GM18858 (cell line): ENCODE measurements around the gene MEAK7.

Source experiments
- ATAC-seq: cut with Tn5 transposase; IDR thresholded peaks from one replicate; pipeline ENCODE4 v1.9.1; 2021; ENCODE audit not compliant: unreplicated experiment

The MEAK7 gene

DNA sequence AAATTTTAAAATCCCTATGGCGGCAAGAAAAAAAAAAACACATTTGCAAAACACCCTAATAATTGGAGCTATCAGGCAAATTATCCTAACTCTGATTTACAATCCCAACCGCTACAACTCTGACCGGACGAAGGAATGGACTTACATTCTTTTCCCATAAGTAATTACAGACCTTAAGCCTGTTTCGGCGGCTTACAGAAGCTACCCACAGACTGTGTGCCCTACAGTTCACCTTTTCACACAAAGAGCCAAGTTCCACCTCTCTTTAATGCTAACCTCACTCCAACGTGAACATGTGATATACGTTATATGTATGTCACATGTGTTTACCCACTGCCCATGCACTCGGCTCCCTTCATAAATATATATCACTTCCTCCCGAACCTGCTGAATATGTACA, 8.7 kb upstream of the MEAK7 start:
- no peak for ATAC-seq

DNA sequence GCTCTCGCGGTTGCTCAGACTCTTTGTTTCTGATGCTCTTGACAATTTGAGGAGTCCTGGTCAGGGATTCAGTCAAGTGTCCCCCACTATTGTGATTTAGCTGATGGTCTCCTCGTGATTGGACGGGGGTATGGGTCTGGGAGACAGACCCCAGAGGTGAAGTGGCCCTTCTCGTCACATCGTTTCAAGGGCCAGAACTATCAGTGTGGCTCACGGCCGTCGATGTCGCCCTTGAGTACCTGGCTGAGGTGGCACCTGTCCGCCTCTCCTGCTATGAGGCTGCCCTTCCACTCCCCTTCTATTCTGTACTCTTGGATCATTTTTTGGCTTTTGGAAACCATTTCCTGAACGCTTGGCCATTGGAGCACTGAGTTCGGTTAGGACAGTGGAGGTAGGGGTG, 7.4 kb upstream of the MEAK7 start:
- ATAC-seq: no peak

DNA sequence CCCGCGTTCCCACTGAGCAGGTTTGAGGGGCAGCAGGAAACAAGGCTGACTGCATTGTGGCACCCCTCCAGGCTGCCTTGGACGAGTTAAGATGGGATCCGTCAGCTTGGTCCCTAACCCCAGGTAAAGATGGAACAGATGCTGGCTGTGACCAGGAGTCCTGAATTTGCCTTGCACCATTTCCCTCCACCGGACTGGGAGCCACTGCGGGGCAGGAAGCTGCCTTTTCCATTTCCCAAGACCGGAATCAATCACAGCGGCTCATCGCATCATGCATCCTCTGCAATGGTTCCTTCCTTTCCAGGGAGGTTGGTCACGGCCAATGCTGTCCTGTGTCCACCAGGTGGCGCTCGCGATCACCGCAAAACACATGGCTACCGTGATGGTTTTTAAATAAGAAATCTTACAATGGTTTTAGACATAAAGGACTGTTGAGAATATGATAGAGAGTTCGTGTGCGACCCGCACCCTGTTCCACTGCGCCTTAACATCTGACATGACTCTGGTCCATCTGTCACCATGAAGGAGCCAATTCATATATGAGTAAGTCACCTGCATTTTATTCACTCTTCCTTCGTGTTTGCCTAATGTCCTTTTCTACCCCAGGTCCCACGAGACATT, 6.8 kb upstream of the MEAK7 start:
- no peak for ATAC-seq

DNA sequence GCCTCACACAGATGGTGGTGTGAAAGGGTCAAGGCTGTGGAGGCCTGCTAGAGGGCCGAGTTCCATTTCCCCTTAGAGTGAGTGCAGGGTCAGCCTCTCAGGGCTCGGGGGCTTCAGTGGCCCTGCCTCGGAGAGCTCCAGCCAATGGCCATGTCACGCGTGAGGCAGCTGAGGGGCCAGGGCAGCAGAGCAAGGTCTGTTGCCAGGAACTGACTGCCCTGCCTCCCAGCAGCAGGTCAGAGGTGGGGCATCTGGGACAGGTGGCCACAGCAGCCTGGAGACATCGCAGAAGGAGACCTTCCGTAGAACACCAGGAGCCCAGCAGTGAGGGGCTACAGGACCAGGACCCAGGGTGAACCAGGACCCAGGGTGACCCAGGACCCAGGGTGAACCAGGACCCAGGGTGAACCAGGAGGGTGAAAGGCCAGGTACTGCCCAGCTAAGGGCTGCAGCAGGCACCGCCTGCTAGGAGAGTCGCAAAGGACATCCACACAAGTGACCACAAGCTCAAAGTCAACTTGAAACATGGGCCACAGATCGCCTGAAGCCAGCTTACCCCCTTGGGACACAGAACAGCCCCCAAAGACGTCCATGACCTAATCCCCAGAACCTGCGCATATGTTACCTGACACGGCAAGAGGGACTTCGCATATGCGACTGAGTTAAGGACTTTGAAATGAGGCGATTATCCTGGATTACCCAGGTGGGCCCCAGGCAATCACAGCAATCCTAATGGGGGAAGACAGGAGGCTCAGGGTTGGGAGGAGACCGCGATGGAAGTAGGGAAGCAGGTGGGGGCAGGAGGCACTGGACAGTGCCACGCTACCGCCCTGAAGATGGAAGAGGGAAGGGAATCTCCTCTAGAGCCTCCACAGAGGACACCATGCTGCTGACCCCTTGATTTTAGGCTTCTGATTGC, 4.8 kb upstream of the MEAK7 start:
- no peak for ATAC-seq

DNA sequence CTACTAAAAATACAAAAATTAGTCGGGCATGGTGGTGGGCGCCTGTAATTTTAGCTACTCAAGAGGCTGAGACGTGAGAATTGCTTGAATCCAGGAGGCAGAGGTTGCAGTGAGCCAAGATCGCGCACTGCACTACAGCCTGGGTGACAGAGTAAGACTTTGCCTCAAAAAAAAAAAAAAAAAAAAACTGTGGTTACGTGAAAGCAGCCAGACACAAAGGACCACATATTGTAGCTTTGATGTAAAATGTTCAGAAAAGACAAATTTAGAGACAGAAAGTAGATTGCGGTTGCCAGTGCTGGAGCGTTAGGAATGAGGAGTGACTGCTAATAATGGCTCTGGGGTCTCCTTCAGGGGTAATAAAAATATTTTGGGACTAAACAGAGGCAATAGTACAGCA, 4.0 kb upstream of the MEAK7 start:
- ATAC-seq: no peak

DNA sequence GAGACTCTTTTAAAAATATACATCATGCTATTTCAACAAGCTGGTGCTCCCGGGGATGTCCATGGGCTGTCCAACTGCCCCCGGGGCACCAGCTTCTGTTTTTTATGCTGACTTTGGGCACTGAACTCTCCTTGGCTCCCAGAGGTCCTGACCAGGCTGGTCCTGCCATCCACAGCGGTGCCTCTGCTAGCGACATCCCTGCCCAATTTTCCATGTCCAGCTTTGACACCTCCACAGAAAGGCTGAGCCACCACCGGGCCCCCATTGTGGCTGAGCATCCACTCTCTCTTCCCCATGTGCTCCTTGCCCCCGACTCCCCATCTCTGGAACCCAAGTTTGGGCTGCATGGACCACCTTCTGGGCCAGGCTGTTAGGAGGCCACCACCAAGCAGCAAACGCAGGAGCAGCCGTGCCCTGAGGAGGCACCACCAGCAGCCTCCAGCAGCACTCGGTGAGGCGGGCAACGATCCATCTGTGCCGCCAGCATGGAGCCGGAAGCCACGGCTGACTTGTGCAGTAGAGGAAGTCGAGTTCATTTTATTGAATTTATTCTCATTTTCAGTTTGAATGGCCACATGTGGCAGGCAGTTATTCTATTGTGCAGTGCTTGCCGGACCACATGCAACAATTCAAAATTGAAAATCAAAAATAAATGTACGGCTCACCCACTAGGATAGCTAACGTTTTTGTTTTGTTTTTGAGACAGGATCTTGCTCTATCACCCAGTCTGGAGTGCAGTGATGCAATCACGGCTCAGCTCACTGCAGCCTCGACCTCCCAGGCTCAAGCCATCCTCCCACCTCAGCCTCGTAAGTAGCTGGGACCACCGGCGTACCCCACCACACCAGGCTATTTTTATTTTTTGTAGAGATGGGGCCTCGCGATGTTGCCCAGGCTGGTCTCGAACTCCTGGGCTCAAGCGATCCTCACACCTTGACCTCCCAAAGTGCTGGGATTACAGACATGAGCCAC, 2.8 kb upstream of the MEAK7 start:
- ATAC-seq: no peak

DNA sequence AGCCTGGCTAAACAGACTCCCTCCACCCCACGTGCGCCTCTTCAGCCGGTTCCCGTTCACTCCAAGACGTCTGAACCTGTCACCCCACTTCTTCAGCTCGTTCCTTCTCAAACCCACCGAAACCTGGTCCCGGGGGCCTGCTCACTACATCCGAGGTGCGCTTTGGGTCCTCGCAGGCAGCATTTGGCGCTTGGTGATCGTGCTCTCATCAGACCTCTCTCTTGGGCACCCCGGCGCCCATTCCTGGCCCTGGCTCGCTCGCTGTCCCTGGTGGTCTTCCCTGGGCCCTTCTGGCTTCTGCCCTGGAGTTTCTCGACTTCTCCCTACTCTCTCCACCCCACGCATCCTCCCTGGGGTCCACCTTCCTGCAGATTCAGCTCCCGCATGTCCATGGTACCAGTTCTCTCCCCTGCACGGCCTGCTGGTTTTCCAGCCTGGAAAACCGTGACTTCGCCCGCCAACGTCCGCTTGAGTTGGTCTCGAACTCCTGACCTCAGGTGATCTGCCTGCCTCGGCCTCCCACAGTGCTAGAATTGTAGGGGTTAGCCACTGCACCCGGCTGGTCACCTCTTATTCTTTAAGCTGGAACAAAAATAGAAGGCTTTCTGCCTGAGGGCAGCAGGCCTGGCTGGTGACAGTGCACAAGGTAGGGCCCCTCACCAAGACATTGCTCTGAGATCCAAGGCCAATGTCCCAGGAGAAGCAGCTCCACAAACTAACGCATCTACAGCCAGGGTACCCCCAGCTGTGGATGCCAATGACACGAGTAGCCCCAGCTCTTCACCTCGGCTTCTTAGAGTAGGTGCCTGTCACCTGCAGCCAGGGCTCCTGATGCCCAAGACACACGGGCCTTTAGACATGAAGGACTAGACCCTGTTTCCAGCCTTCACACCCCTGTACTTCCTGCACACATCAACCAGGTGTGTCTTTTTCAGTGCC, 1.1 kb upstream of the MEAK7 start:
- ATAC-seq: no peak

DNA sequence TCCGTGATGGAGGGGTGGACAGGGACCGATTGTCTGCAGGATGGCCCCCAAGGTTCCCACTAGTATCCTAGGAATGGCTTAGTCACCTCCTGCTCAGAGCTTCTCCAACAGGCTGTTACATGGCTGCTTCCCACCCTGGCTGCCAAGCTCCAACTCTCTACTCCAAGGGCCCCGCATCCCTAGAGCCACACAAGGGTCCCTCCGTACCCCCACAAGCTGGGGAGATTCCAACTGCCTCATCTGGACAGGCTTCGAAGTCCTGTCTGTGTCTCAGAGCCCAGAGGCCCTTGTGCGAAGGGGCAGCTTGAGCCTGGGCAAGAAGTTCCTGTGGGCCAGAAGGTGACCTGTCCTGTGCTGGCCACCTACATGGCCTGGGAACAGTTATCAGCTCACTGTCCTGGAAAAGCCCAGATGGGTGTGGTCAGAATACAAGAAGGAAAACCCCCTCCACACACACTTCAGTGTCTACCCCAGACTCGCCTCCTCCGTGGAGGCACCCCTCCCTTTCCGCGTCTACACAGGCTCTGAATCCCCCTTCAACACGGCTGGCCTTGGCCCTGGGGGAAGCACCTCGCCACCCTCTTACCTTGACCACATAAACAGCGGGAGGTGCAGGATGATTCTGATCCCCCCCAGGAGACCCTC, 586 bp downstream of the MEAK7 start:
- no peak for ATAC-seq

DNA sequence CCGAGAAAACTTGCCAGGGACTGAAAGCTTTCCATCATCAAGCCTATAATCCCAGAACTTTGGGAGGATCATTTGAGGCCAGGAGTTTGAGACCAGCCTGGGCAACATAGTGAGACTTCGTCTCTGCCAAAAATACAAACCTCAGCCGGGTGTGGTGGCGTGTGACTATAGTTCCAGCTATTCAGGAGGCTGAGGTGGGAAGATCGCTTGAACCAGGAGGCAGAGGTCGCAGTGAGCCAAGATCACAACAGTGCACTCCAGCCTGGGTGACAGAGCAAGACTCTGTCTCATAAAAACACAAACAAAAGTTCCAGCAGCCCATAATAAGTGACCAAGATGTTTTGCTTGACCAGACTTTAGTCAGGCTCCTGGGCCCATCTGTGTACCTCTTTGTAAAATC, 1.9 kb downstream of the MEAK7 start:
- no peak for ATAC-seq

DNA sequence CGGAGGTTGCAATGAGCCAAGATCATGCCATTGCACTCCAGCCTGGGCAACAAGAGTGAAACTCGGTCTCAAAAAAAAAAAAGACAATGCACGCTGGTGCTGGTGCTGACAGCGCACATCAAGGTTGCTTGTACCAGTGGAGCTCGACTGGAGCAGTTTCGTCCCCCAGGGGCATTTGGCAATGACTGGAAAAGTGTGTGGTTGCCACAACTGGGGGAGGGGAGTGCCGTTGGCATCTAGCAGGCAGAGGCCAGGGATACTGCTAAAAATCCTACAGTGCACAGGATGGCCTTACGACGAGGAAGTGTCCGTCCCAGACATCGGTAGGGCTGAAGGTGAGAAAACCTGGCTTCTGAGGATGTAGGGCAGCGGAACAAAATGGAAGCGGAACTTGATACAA, 2.4 kb downstream of the MEAK7 start:
- no peak for ATAC-seq

DNA sequence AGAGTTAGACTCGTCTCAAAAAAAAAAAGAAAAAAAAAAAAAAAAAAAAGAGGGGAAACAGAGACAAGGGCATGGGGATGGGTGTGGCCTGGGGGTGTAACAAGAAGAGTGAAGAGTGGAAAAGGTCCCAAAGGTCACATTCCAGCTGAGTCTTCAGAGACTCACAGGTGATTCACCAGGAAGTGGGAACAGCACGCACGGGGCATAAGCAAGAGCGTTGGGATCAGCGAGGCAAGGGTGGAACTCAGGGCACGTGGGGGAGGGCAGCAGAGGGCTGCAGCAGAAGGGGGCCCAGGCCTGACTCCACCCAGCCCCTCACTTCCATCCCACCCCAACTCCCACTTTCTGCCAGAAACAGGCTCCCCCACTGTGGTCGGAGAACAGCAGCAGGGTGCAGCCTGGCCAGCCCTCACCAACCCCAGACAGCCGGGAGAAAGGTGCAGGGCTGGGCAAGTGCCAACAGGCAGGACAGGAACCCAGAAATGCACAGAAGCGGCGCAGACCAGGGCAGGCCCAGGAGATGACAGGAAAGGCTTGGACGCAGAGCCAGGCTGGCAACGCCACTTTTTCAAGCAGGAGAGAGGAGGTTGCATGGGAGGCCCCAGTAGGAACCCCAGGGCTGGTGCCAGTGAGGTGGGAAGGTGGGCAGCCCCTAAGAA, 3.3 kb downstream of the MEAK7 start:
- ATAC-seq: no peak

DNA sequence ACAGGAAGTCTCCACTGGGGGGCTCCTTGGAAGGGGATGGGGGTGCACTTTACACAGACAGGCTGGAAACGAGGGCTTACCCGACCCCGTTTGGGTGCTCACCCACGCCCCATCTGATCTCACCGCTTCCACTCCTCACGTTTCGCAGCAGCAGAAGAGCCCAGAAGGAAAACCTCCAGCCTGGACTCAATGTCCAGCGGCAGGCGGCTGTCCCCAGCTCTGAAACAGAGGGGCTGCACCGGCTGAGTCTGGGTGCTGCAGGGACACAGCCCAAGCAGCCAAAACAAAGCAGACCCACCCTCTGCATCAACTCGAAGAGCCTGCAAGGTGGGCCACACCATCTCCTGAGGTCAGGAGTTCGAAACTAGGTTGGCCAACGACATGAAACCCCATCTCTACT, 3.9 kb downstream of the MEAK7 start:
- ATAC-seq: no peak

DNA sequence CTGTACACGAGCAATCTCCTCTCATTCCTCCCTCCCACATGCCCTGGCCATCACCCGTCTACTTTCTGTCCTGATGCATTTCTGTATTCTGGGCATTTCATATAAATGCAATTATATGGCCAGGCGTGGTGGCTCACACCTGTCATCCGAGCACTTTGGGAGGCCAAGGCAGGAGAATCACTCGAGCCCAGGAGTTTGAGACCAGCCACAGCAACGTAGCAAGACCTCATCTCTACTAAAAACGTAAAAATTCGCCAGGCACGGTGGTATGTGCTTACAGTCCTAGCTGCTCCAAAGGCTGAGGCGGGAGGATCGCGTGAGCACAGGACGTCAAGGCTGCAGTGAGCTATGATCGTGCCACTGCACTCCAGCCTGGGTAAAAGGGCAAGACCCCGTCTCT, 4.8 kb downstream of the MEAK7 start:
- no peak for ATAC-seq

DNA sequence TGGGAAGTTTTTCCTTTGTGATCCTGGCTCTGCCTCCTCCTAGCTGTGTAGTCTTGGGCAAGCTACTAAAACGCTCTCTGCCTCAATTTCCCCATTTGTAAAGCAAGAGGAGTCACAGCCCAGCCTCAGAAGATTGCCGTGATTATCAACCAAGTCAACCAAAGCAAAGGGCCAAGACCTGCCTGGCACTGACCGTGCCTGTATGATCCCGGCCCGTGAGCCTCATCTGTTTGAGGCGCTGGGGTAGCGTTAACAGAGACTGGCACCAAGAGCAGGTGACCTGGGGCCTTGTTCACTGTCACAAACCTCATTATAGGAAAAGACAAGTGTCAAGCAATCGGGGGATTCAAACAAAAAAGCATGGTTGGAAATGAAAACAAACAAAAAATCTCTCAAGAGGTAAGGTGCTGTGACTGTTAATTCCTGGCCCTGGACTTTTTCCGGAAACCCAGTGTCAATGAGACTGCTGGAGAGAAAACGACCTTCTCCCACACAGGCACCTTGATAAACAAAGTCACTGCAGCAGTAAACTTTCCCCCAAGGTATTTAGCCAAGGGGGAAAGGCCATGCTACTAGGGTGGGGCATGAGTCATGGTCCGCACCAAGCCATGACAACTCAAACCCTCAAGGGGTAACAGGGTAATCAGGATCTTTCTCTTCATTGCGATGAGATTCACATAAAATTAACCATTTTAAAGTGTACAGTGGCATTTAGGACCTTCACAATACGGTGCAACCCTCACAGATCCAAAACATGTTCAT, 5.4 kb downstream of the MEAK7 start:
- ATAC-seq: no peak

DNA sequence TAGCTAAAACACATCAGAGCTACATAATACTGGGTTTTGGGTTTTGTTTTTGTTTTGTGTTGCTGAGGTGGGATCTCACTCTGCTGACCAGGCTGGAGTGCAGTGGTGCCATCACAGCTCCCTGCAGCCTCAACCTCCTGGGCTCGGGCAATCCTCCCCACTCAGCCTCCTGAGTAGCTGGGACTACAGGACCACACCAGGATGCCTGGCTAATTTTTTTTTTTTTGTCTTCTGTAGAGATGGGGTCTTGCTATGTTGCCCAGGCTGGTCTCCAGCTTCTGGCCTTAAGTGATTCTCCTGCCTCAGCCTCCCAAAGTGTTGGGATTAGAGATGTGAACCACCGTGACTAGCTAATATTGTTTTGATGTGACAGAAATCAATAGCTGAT, 6.2 kb downstream of the MEAK7 start:
- no peak for ATAC-seq

DNA sequence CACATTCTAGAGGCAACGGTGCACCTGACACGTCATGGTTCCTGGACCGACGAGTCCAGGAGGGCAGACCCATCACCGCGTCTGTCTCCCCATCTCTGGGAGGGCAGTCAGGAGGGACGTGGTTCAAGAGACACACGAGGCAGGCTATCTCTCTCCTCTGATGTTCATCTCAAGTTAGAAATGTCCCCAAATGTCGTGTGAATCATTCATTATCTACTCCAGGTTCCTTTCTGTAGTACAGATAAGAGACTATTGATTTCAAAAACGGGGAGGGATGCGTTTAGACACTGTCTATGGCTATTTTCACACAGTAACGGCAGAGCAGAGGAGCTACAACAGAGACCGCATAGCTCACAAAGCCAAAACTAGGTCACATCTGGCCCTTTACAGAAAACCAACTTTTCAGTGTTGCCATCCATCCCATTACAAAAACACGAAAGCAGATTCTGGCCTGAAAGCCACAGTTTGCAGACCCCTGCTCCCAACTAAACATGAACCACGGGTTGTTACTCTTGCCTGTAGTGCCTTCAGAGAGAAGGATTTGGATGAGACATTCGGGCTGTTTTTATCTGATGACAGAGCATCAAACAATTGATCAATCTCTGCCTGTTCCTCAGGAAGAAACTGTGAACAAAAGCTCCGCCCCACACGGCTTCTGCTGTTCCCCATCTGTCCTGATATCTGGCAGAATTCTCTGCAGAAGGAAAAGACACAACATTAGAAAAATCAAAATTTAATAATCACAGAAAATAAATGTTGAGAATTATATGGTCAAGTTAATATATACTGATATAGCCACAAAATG, 6.8 kb downstream of the MEAK7 start:
- no peak for ATAC-seq

DNA sequence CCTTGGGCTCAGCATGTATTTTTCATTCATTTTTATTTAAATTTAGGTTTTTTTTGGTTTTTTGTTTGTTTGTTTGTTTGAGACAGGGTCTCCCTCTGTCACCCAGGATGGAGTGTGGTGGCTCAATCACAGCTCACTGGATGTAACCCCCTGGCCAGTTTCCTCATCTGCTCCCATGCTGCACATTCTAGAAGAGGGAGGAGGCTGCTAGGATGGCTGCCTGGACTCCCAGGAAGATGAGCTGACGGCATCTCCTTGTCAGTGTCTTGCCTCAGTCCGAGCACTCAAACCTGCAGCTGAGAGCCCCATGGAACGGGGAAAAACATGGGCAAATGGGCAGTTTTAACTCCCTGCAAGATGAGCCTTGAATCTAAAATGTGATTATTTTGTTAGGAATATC, 7.5 kb downstream of the MEAK7 start:
- ATAC-seq: no peak

DNA sequence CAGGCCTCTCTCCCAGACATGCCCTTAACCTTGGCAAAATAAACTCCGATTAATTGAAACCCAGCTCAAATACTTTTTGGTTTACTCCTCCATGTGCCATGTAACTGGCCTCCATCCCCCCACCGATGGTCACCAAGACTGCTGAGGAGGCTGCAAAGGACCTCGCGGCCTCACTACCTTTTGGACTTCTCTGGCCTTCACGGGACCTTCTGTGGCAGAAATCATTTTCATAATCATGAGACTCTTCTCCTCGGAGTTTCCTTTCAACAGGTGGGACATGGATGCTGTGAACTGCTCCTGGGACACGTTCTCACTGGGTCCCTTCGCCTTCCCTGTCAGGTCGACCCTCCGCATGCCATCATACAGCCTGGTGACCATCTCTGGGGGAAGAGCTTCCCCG, 9.0 kb downstream of the MEAK7 start:
- ATAC-seq: no peak
